SK-N-SH (cell line): ENCODE data around the gene PRDX5. TPM values are rescaled to one million over a fixed set of nuclear protein-coding genes. Genes with fewer than 3 reads are reported as not detected.

Experiments
- CTCF ChIA-PET: fragments of 300-600, 350-600 bp; formaldehyde crosslinking; extraction: SDS; loops from one replicate; lab custom pipeline; 2021; lab: Yijun Ruan, JAX
- POLR2A ChIA-PET: fragments of 350-600 bp; sonication (Branson Sonifier 250); formaldehyde crosslinking; extraction: SDS; loops from one replicate; lab custom pipeline; 2020; ENCODE audit warnings: antibody characterized with exemption, inconsistent platforms; lab: Yijun Ruan, JAX
- DNase-seq: peaks from one replicate; pipeline ENCODE4 v3.0.0; 2012
- H2AFZ ChIP-seq: fragments of 200-600 bp; sonication (generic); 2 replicates; pipeline ENCODE4 v1.8.1; 2016; ENCODE audit warnings: antibody characterized with exemption, mild to moderate bottlenecking, low read depth
- H3F3A ChIP-seq: fragments of 200-600 bp; sonication (generic); replicated peaks from 2 replicates; pipeline ENCODE3; 2016; ENCODE audit warnings: antibody characterized with exemption, mild to moderate bottlenecking; ENCODE audit not compliant: insufficient read depth
- H3K27ac ChIP-seq, 2 experiments: fragments of 200-500 bp in 1 of 2; fragments of 200-600 bp in 1 of 2; sonication (Bioruptor generic) in 1 of 2; sonication (generic), shearing (Covaris generic) in 1 of 2; 2 replicates each; pipeline versions ENCODE4 v1.5.1 to v1.6.1; 2014 to 2016; ENCODE audit warnings: low read depth in 2 of 2, inconsistent platforms in 1 of 2, low read length in 1 of 2, mild to moderate bottlenecking in 1 of 2, mixed read lengths in 1 of 2
- H3K27me3 ChIP-seq: fragments of 200-600 bp; sonication (generic), shearing (Covaris generic); 2 replicates; pipeline ENCODE4 v1.6.1; 2016; ENCODE audit warnings: mixed run types; ENCODE audit not compliant: insufficient read depth
- H3K36me3 ChIP-seq, 2 experiments: fragments of 200-500 bp in 1 of 2; fragments of 200-600 bp in 1 of 2; sonication (Bioruptor generic) in 1 of 2; sonication (generic) in 1 of 2; replicated peaks in 1 of 2; 2 replicates each; pipeline versions ENCODE3 to v1.5.1; 2014 to 2016; ENCODE audit warnings: low read length in 1 of 2, mild to moderate bottlenecking in 1 of 2; ENCODE audit not compliant: insufficient read depth in 2 of 2, control insufficient read depth in 1 of 2
- H3K4me1 ChIP-seq, 2 experiments: fragments of 200-500 bp in 1 of 2; fragments of 200-600 bp in 1 of 2; sonication (Bioruptor generic) in 1 of 2; sonication (generic), shearing (Covaris generic) in 1 of 2; 2 replicates each; pipeline versions ENCODE4 v1.5.1 to v1.6.1; 2014 to 2016; ENCODE audit warnings: low read depth in 1 of 2, low read length in 1 of 2, mixed run types in 1 of 2; ENCODE audit not compliant: insufficient read depth in 2 of 2, control insufficient read depth in 1 of 2
- H3K4me2 ChIP-seq: fragments of 200-600 bp; sonication (generic), shearing (Covaris generic); 2 replicates; pipeline ENCODE4 v1.6.1; 2017; ENCODE audit warnings: mixed run types
- H3K4me3 ChIP-seq, 2 experiments: fragments of 200-500 bp in 1 of 2; fragments of 200-600 bp in 1 of 2; sonication (Bioruptor generic) in 1 of 2; sonication (generic), shearing (Covaris generic) in 1 of 2; 2 replicates each; pipeline versions ENCODE4 v1.5.1 to v1.8.1; 2014 to 2016; ENCODE audit warnings: low read depth in 2 of 2, inconsistent platforms in 1 of 2, low read length in 1 of 2, mild to moderate bottlenecking in 1 of 2, mixed read lengths in 1 of 2, moderate library complexity in 1 of 2
- H3K79me2 ChIP-seq: fragments of 200-600 bp; sonication (generic); 2 replicates; pipeline ENCODE4 v1.8.1; 2017; ENCODE audit warnings: mild to moderate bottlenecking; ENCODE audit not compliant: insufficient read depth
- H3K9ac ChIP-seq: fragments of 200-600 bp; sonication (generic); 2 replicates; pipeline ENCODE4 v1.6.1; 2017; ENCODE audit warnings: mixed run types
- H3K9me2 ChIP-seq: fragments of 200-600 bp; sonication (generic); 2 replicates; pipeline ENCODE4 v1.6.1; 2017; ENCODE audit warnings: mixed run types
- H3K9me3 ChIP-seq: fragments of 200-600 bp; sonication (generic); 2 replicates; pipeline ENCODE4 v1.6.1; 2017; ENCODE audit warnings: mixed run types, mild to moderate bottlenecking, moderate library complexity
- H4K20me1 ChIP-seq: fragments of 200-600 bp; sonication (generic); 2 replicates; pipeline ENCODE4 v1.6.1; 2017; ENCODE audit warnings: mild to moderate bottlenecking, mixed run types; ENCODE audit not compliant: insufficient read depth
- EZH2phosphoT487 ChIP-seq: fragments of 200-600 bp; sonication (generic); IDR thresholded peaks from 2 replicates; pipeline ENCODE4 v1.6.1; 2017; ENCODE audit warnings: low read depth, mixed run types, mild to moderate bottlenecking, antibody characterized with exemption, moderate library complexity, borderline replicate concordance
- FOSL2 ChIP-seq: IDR thresholded peaks from 2 replicates; pipeline ENCODE4 v1.4.0; 2012; ENCODE audit warnings: low read depth, mild to moderate bottlenecking, moderate library complexity, borderline replicate concordance
- GABPA ChIP-seq: IDR thresholded peaks from 2 replicates; pipeline ENCODE4 v1.4.0; 2012; ENCODE audit warnings: low read depth, mild to moderate bottlenecking
- GATA2 ChIP-seq: sonication (generic); formaldehyde crosslinking; IDR thresholded peaks from 2 replicates; pipeline ENCODE4 v1.5.0; 2020; ENCODE audit warnings: mild to moderate bottlenecking, missing genetic modification reagents
- JUND ChIP-seq: IDR thresholded peaks from 2 replicates; pipeline ENCODE4 v1.4.0; 2012
- MXI1 ChIP-seq: IDR thresholded peaks from 2 replicates; pipeline ENCODE4 v1.6.1; 2012; ENCODE audit warnings: mild to moderate bottlenecking, low read depth, low read length, improper control_type of control experiment
- RCOR1 ChIP-seq: fragments of 150-350 bp; IDR thresholded peaks from 2 replicates; pipeline ENCODE4 v1.6.1; 2017; ENCODE audit warnings: antibody characterized with exemption, low read length
- RXRA ChIP-seq: IDR thresholded peaks from 2 replicates; pipeline ENCODE4 v1.4.0; 2012; ENCODE audit warnings: low read depth, mild to moderate bottlenecking, borderline replicate concordance
- SIN3A ChIP-seq: IDR thresholded peaks from 2 replicates; pipeline ENCODE4 v1.6.1; 2012; ENCODE audit warnings: low read depth, mild to moderate bottlenecking, low read length, moderate library complexity, borderline replicate concordance
- TAF1 ChIP-seq: IDR thresholded peaks from 2 replicates; pipeline ENCODE4 v1.6.1; 2012; ENCODE audit warnings: low read depth, mild to moderate bottlenecking, low read length, moderate library complexity, borderline replicate concordance
- TCF12 ChIP-seq: IDR thresholded peaks from 2 replicates; pipeline ENCODE4 v1.4.0; 2012
- YY1 ChIP-seq: IDR thresholded peaks from 2 replicates; pipeline ENCODE4 v1.4.0; 2012; ENCODE audit warnings: low read depth, mild to moderate bottlenecking
- WGBS: methylation state at CpG from one replicate; pipeline ENCODE4 v1.1.6; 2017; ENCODE audit warnings: low lambda C conversion rate; 5-methylcytosine and 5-hydroxymethylcytosine counted together
- polyA plus RNA-seq, 3 experiments: library from polyadenylated mRNA; depleted of rRNA; stranded (reverse); fragments of >200 nt; gene quantifications; 2 replicates each; pipeline ENCODE4 v1.2.3, GENCODE V29; 2012
- TF ChIP-seq, protein P1 (sequence below): IDR thresholded peaks from 2 replicates; pipeline ENCODE4 v1.4.0; 2012; ENCODE audit warnings: low read depth, borderline replicate concordance
- TF ChIP-seq, protein P2 (sequence below): IDR thresholded peaks from 2 replicates; pipeline ENCODE4; 2012
- TF ChIP-seq, protein P3 (sequence below): IDR thresholded peaks from 2 replicates; pipeline ENCODE4 v1.4.0; 2012; ENCODE audit warnings: low read depth, borderline replicate concordance
- TF ChIP-seq, protein P4 (sequence below): fragments of 150-350 bp; IDR thresholded peaks from 2 replicates; pipeline ENCODE4 v1.6.1; 2016; ENCODE audit warnings: mild to moderate bottlenecking, low read depth, low read length
- TF ChIP-seq, protein P5 (sequence below): IDR thresholded peaks from 2 replicates; pipeline ENCODE4 v1.6.1; 2012; ENCODE audit warnings: mild to moderate bottlenecking, low read depth, low read length, moderate library complexity
- TF ChIP-seq, protein P6 (sequence below): fragments of 200-600 bp; sonication (generic); IDR thresholded peaks from 2 replicates; pipeline ENCODE4 v1.6.1; 2017; ENCODE audit warnings: antibody characterized with exemption, mild to moderate bottlenecking, moderate library complexity

PRDX5 gene
- polyA plus RNA-seq, 1 of the 3 experiments (the other 2 are of a cell fraction) = 1,000 TPM

DNA sequence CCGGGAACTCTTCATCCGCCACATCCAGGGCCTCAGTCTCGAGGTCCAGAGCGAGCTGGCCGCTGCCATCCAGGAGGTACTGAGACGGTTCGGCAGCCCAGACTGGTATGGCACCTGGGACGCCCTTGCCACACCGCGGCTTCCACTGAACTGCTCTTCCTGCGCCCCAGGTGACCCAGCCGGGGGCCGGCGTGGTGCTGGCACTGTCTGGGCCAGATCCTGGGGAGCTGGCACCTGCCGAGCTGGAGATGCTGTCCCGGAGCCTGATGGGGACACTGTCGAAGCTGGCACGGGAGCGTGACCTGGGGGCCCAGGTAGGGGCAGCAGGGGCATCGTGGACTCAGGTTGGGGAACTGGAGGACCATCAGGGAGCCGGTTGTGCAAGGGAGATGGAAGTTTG, 23.5 kb downstream of the PRDX5 start:
- Histone ChIP-seq H3K27me3 (no peaks in the 10 kb centered on the region), H3F3A (peaks cover 5% of the 10 kb centered on the region), H3K27ac (no peak overlapping the region), H4K20me1 (no peaks in the 10 kb centered on the region), H3K4me1 (no peaks in the 10 kb centered on the region), H2AFZ (no peak overlapping the region), H3K9me3 (no peaks in the 10 kb centered on the region), H3K4me3 (no peak overlapping the region), H3K9ac (no peak overlapping the region), H3K79me2 (no peaks in the 10 kb centered on the region), H3K9me2 (no peaks in the 10 kb centered on the region), H3K36me3 (no peaks in the 10 kb centered on the region), H3K4me2 (no peak overlapping the region)
- ChIA-PET POLR2A (no interaction called here), CTCF (interaction anchor here (0.6 to 5.7 kb wide), 3 partner anchors 13 to 108 kb away, joined by 3 to 42 read pairs (median 4); no protein-coding TSS in a partner anchor)
- 95% methylated on average over 21 of the region's 21 CpGs for WGBS
- DNase-seq = no peak
- TF ChIP-seq, protein P1, sequence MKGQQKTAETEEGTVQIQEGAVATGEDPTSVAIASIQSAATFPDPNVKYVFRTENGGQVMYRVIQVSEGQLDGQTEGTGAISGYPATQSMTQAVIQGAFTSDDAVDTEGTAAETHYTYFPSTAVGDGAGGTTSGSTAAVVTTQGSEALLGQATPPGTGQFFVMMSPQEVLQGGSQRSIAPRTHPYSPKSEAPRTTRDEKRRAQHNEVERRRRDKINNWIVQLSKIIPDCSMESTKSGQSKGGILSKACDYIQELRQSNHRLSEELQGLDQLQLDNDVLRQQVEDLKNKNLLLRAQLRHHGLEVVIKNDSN = no peak
- TF ChIP-seq EZH2phosphoT487 = no peak
- no peak for TF ChIP-seq YY1
- TF ChIP-seq, protein P2, sequence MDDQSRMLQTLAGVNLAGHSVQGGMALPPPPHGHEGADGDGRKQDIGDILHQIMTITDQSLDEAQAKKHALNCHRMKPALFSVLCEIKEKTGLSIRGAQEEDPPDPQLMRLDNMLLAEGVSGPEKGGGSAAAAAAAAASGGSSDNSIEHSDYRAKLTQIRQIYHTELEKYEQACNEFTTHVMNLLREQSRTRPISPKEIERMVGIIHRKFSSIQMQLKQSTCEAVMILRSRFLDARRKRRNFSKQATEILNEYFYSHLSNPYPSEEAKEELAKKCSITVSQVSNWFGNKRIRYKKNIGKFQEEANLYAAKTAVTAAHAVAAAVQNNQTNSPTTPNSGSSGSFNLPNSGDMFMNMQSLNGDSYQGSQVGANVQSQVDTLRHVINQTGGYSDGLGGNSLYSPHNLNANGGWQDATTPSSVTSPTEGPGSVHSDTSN = no peak
- no peak for TF ChIP-seq RCOR1
- TF ChIP-seq, protein P3, sequence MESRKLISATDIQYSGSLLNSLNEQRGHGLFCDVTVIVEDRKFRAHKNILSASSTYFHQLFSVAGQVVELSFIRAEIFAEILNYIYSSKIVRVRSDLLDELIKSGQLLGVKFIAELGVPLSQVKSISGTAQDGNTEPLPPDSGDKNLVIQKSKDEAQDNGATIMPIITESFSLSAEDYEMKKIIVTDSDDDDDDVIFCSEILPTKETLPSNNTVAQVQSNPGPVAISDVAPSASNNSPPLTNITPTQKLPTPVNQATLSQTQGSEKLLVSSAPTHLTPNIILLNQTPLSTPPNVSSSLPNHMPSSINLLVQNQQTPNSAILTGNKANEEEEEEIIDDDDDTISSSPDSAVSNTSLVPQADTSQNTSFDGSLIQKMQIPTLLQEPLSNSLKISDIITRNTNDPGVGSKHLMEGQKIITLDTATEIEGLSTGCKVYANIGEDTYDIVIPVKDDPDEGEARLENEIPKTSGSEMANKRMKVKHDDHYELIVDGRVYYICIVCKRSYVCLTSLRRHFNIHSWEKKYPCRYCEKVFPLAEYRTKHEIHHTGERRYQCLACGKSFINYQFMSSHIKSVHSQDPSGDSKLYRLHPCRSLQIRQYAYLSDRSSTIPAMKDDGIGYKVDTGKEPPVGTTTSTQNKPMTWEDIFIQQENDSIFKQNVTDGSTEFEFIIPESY = no peak
- TF ChIP-seq MXI1 = no peak
- TF ChIP-seq JUND = no peak
- TF ChIP-seq, protein P4, sequence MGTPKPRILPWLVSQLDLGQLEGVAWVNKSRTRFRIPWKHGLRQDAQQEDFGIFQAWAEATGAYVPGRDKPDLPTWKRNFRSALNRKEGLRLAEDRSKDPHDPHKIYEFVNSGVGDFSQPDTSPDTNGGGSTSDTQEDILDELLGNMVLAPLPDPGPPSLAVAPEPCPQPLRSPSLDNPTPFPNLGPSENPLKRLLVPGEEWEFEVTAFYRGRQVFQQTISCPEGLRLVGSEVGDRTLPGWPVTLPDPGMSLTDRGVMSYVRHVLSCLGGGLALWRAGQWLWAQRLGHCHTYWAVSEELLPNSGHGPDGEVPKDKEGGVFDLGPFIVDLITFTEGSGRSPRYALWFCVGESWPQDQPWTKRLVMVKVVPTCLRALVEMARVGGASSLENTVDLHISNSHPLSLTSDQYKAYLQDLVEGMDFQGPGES = no peak
- TF ChIP-seq GABPA = no peak
- TF ChIP-seq SIN3A = no peak
- no peak for TF ChIP-seq RXRA
- no peak for TF ChIP-seq FOSL2
- no peak for TF ChIP-seq TCF12
- TF ChIP-seq GATA2 (CRISPR knock-in tag) = no peak
- TF ChIP-seq TAF1 = no peak
- TF ChIP-seq, protein P5, sequence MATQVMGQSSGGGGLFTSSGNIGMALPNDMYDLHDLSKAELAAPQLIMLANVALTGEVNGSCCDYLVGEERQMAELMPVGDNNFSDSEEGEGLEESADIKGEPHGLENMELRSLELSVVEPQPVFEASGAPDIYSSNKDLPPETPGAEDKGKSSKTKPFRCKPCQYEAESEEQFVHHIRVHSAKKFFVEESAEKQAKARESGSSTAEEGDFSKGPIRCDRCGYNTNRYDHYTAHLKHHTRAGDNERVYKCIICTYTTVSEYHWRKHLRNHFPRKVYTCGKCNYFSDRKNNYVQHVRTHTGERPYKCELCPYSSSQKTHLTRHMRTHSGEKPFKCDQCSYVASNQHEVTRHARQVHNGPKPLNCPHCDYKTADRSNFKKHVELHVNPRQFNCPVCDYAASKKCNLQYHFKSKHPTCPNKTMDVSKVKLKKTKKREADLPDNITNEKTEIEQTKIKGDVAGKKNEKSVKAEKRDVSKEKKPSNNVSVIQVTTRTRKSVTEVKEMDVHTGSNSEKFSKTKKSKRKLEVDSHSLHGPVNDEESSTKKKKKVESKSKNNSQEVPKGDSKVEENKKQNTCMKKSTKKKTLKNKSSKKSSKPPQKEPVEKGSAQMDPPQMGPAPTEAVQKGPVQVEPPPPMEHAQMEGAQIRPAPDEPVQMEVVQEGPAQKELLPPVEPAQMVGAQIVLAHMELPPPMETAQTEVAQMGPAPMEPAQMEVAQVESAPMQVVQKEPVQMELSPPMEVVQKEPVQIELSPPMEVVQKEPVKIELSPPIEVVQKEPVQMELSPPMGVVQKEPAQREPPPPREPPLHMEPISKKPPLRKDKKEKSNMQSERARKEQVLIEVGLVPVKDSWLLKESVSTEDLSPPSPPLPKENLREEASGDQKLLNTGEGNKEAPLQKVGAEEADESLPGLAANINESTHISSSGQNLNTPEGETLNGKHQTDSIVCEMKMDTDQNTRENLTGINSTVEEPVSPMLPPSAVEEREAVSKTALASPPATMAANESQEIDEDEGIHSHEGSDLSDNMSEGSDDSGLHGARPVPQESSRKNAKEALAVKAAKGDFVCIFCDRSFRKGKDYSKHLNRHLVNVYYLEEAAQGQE = no peak
- TF ChIP-seq, protein P6, sequence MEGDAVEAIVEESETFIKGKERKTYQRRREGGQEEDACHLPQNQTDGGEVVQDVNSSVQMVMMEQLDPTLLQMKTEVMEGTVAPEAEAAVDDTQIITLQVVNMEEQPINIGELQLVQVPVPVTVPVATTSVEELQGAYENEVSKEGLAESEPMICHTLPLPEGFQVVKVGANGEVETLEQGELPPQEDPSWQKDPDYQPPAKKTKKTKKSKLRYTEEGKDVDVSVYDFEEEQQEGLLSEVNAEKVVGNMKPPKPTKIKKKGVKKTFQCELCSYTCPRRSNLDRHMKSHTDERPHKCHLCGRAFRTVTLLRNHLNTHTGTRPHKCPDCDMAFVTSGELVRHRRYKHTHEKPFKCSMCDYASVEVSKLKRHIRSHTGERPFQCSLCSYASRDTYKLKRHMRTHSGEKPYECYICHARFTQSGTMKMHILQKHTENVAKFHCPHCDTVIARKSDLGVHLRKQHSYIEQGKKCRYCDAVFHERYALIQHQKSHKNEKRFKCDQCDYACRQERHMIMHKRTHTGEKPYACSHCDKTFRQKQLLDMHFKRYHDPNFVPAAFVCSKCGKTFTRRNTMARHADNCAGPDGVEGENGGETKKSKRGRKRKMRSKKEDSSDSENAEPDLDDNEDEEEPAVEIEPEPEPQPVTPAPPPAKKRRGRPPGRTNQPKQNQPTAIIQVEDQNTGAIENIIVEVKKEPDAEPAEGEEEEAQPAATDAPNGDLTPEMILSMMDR = no peak
